ENCODE data around the gene RXRA. TPM values are rescaled to one million over a fixed set of nuclear protein-coding genes. Genes with fewer than 3 reads are reported as not detected.

RXRA gene
- polyA plus RNA-seq, 3 donors: 15.8 to 91.0 (median 23.2) TPM

- 99% methylated on average over 9 of the region's 10 CpGs for WGBS (ENCODE audit: insufficient coverage)
- H3K27me3 ChIP-seq (ENCODE audit: control insufficient read depth in 2 of 2, insufficient read depth in 2 of 2, low read length in 2 of 2): no peaks in the 10 kb centered on the region
- peaks cover 0 to 8% of the 10 kb centered on the region in 2 donors for H3K9me3 ChIP-seq (replicated peaks in 1 of 2; ENCODE audit: control insufficient read depth in 1 of 2, insufficient read depth in 1 of 2, low read length in 2 of 2)
- H3K27ac Mint-ChIP-seq: peak overlapping the region in 2 of 7 donors; percentile 49 to 54
- intact Hi-C loops (cut with micrococcal nuclease): no loop called here
- no peak overlapping the region for H3K4me3 Mint-ChIP-seq
- H3K4me2 ChIP-seq (replicated peaks; ENCODE audit: extremely low read depth, low read length, poor library complexity, severe bottlenecking): no peak overlapping the region
- H3K4me1 Mint-ChIP-seq: peaks cover 92% of the 10 kb centered on the region
- peaks cover 0 to 8% (median 5%) of the 10 kb centered on the region in 7 donors for H3K9me3 Mint-ChIP-seq
- peaks cover 95% of the 10 kb centered on the region for H3K79me2 ChIP-seq (ENCODE audit: insufficient read depth, low read length)
- peaks cover 99 to 100% of the 10 kb centered on the region in 2 donors for H3K4me1 ChIP-seq (ENCODE audit: control insufficient read depth in 1 of 2, insufficient read depth in 2 of 2, low read length in 2 of 2)
- H2AFZ ChIP-seq (ENCODE audit: insufficient read depth, low read depth, low read length, poor library complexity, severe bottlenecking): no peak overlapping the region
- peak overlapping the region in 1 of 3 experiments; percentile 2 for H3K4me3 ChIP-seq (replicated peaks in 1 of 3; ENCODE audit: low read depth in 2 of 3, low read length in 3 of 3)
- no peaks in the 10 kb centered on the region for H3K27me3 Mint-ChIP-seq (ENCODE audit: low read depth in 3 of 3)
- peak overlapping the region; percentile 45 to 66 for H3K27ac ChIP-seq (ENCODE audit: low read depth in 1 of 2, low read length in 2 of 2)
- no peak for TF ChIP-seq CTCF (IDR thresholded peaks at IDR 0.05)
- H3K36me3 ChIP-seq (replicated peaks in 1 of 2; ENCODE audit: control insufficient read depth in 1 of 2, insufficient read depth in 2 of 2, low read length in 2 of 2): peaks cover 21 to 24% of the 10 kb centered on the region in 2 donors
- H3K9ac ChIP-seq (ENCODE audit: insufficient read depth, low read length, poor library complexity, severe bottlenecking): no peak overlapping the region
- peaks cover 84% of the 10 kb centered on the region for H4K20me1 ChIP-seq (ENCODE audit: insufficient read depth, low read length)
- peaks cover 14 to 61% of the 10 kb centered on the region in 2 donors for H3K36me3 Mint-ChIP-seq
- no peak for DNase-seq
Observed at GRCh38 chr9:134400283-134400682, 74.0 kb downstream of the RXRA start.

GRCh38 chr9:134401391-134401790 is 75.1 kb downstream of the RXRA start:
- H3K4me1 ChIP-seq (ENCODE audit: control insufficient read depth in 1 of 2, insufficient read depth in 2 of 2, low read length in 2 of 2): peaks cover 99 to 100% of the 10 kb centered on the region in 2 donors
- intact Hi-C loops (cut with micrococcal nuclease): no loop called here

More at GRCh38 chr9:134401391-134401790, 75.1 kb downstream of the RXRA start:
- no peak overlapping the region for H3K9ac ChIP-seq (ENCODE audit: insufficient read depth, low read length, poor library complexity, severe bottlenecking)
- no peak overlapping the region for H3K4me2 ChIP-seq (replicated peaks; ENCODE audit: extremely low read depth, low read length, poor library complexity, severe bottlenecking)
- peaks cover 95% of the 10 kb centered on the region for H3K79me2 ChIP-seq (ENCODE audit: insufficient read depth, low read length)
- H3K9me3 ChIP-seq (replicated peaks in 1 of 2; ENCODE audit: control insufficient read depth in 1 of 2, insufficient read depth in 1 of 2, low read length in 2 of 2): peaks cover 0 to 8% of the 10 kb centered on the region in 2 donors
- Mint-ChIP-seq H3K27me3 (ENCODE audit: low read depth in 3 of 3) (no peaks in the 10 kb centered on the region), H3K27ac (peak overlapping the region in 2 of 7 donors; percentile 20 to 48), H3K9me3 (peaks cover 0 to 8% (median 5%) of the 10 kb centered on the region in 7 donors), H3K36me3 (peaks cover 18 to 72% of the 10 kb centered on the region in 2 donors), H3K4me1 (peaks cover 92% of the 10 kb centered on the region), H3K4me3 (no peak overlapping the region)
- H4K20me1 ChIP-seq (ENCODE audit: insufficient read depth, low read length): peaks cover 73% of the 10 kb centered on the region
- H3K4me3 ChIP-seq (replicated peaks in 1 of 3; ENCODE audit: low read depth in 2 of 3, low read length in 3 of 3): no peak overlapping the region
- WGBS (ENCODE audit: insufficient coverage): 98% methylated on average over 16 of the region's 19 CpGs
- peaks cover 21 to 24% of the 10 kb centered on the region in 2 donors for H3K36me3 ChIP-seq (replicated peaks in 1 of 2; ENCODE audit: control insufficient read depth in 1 of 2, insufficient read depth in 2 of 2, low read length in 2 of 2)
- H3K27me3 ChIP-seq (ENCODE audit: control insufficient read depth in 2 of 2, insufficient read depth in 2 of 2, low read length in 2 of 2): no peaks in the 10 kb centered on the region
- H2AFZ ChIP-seq (ENCODE audit: insufficient read depth, low read depth, low read length, poor library complexity, severe bottlenecking): no peak overlapping the region
- TF ChIP-seq CTCF (IDR thresholded peaks at IDR 0.05): no peak
- DNase-seq: no peak
- H3K27ac ChIP-seq (ENCODE audit: low read depth in 1 of 2, low read length in 2 of 2): peak overlapping the region; percentile 9 to 66
